GM13977 (cell line): ENCODE results near the gene SPATA12.

Experiments
- DNase-seq: peaks from one replicate; pipeline ENCODE4 v3.0.0; 2012; ENCODE audit warnings: low spot score
- CTCF ChIP-seq: IDR thresholded peaks from 2 replicates; pipeline ENCODE4 v1.5.1; 2012; ENCODE audit warnings: mild to moderate bottlenecking, control low read depth; ENCODE audit not compliant: insufficient read depth; ENCODE audit errors: extremely low read depth, missing control alignments
- in situ Hi-C: fragments of 300-500 bp; cut with MboI; formaldehyde crosslinking; loops from one replicate; pipeline ENCODE4 v1.12.0; 2022; ENCODE audit warnings: low sequenced_read_pairs, low pct_unique_long_range_greater_than_20kb, mixed read lengths, inconsistent platforms; ENCODE audit not compliant: unreplicated experiment

SPATA12 gene

GRCh38 chr3:57031631-57032541 lies 28.6 kb upstream of the SPATA12 start:
- in situ Hi-C loops = no loop called here
- DNase-seq = no peak
- no peak for TF ChIP-seq CTCF

DNA sequence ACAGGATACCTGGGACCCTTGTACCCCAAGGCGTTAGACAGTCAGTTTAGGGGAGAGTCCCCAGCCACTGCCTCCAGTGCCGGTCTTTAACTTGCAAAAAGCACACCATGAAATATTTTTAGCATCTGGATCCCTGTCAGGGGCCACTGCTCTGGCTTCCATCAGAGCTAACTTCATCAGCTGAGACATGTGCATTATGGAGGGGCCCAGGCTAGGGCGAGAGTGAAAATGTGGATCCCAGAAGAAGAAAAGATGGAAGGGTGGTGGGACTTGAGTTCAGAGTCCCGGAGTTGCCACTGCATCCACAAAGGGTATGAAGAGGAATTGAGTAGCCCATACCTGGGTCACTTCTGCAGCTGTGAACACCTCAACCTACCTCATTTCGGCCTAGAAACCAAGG lies 23.5 kb upstream of the SPATA12 start:
- DNase-seq = no peak
- TF ChIP-seq CTCF = no peak
- in situ Hi-C loops = no loop called here

- in situ Hi-C loops = no loop called here
- no peak for TF ChIP-seq CTCF
- DNase-seq = no peak
These were observed 21.8 kb upstream of the SPATA12 start for GRCh38 chr3:57038466-57039164.

DNA sequence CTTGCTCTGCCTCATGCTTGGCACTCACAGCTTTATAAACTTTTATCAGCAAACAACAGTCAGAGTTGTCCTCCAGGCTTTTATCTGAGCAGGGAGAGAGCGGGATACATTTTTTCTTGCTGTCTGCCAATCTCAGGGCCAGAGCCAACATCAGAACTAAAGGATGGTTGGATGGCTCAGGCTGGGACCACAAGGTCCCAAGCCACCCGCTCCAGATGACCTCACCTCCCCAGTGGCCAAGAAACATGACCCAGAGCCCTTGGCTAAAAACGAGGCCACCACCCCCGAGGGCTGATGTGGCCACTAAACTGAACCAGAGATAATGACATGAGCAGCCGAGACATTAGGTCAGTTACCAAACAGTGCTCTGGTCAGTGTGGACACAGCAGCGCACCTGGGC lies 18.8 kb upstream of the SPATA12 start:
- in situ Hi-C loops = no loop called here
- no peak for DNase-seq
- no peak for TF ChIP-seq CTCF

DNA sequence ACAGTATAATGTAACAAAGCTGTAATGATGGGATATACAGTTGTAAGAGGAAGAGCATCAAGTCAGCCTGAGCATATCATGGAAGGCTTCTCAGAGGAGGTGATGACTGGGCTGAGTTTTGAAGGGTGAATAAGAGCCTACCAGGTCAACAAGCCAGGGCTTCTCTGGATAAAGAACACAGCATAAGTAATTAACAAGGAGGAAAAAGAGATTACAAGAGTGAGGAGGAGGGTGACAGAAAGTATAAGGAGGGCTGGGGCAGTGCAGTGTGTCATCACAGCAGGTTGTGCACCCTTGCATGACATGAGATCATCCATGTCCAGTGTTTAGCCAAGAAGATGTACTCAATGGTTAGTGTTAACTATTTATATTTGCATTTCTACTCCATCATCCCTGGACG lies 16.9 kb upstream of the SPATA12 start:
- no peak for TF ChIP-seq CTCF
- DNase-seq = no peak
- in situ Hi-C loops = no loop called here

DNA sequence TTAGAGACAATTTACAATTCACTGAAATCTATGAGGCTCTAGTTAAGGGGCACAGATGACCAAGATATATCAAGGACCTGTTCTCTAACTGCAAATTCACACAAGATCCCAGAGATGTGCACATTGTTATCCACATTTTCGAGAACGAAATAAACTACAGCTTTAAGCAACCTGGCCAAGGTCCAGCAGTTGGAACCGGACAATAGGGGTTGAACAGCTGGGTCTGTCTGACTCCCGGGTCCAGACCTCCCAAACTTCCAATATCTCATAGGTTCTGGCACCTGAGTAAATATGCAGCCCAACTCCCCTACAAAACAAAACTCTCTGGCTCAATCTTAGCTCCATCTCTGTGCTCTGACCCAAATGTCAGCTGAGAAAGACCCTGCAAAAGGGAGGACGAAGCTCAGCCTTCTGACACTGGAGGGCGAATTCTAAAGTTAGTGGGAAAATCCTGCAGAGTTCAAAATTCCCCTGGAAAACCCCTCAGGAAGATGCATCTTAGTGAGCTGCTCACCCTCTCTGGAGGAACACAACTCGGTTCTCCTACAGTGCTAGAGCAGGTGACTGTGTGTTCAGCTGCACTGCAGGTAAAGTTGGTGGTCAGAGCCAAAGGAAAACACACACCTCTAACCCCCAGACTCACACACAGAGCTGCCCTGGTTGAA lies 14.2 kb upstream of the SPATA12 start:
- in situ Hi-C loops = no loop called here
- TF ChIP-seq CTCF = no peak
- no peak for DNase-seq
